NCI-H146 treated with DMSO at 0.1 percent for 48 hours (cell line): ENCODE results near the gene GJC3.
A peak's percentile ranks its signal among the peaks of the same experiment; 100 is the strongest.
"Not testable (repeated sequence)": the region's sequence is repeated elsewhere in the genome, so short reads cannot be mapped to it uniquely, and the experiment has no call there.

Source experiments
- DNase-seq: peaks from one replicate; lab custom pipeline; 2025; ENCODE audit not compliant: unreplicated experiment; lab: John Stamatoyannopoulos, UW

GJC3 gene, protein sequence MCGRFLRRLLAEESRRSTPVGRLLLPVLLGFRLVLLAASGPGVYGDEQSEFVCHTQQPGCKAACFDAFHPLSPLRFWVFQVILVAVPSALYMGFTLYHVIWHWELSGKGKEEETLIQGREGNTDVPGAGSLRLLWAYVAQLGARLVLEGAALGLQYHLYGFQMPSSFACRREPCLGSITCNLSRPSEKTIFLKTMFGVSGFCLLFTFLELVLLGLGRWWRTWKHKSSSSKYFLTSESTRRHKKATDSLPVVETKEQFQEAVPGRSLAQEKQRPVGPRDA

DNA sequence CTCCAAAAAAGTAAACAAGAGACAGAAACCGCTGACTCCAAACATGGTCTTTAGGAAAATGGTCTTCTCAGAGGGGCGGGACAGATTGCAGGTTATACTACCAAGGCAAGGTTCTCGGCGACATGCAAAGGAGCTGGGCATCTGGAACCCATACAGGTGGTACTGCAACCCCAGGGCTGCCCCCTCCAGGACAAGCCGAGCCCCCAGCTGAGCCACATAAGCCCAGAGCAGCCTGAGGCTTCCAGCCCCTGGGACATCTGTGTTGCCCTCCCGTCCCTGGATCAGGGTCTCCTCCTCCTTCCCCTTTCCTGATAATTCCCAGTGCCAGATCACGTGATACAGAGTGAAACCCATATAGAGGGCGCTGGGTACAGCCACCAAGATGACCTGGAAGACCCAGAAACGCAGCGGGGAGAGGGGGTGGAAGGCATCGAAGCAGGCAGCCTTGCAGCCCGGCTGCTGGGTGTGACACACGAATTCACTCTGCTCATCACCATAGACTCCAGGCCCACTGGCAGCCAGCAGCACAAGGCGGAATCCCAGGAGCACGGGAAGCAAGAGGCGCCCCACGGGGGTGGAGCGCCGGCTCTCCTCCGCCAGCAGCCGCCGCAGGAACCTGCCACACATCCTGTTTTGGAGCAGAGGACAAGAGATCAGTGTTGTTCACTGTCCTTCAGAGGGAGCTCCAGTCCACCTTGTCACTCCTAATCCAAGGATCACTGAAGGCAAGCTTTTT lies at the start of gene GJC3:
Gene GJC3, minus strand, starts transcription at position 627 of the 736 bp plus-strand sequence. Its CDS starts 0 bp downstream, at position 627.
- peak; percentile 84 for DNase-seq

DNA sequence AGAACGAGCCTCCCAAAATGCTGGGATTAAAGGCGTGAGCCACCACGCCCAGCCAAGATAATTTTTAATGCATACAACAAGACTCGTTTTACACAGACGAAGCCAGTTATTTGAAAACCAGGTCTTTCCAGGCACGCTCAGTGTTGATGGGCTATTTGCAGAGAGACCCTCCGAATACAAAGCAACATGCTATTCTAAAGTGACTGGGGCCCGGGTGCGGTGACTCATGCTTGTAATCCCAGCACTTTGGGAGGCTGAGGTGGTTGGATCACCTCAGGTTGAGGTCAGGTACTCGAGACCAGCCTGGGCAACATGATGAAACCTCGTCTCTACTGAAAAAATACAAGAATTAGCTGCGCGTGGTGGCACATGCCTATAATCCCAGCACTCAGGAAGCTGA lies 47.2 kb upstream of the GJC3 start:
- DNase-seq = no peak

DNA sequence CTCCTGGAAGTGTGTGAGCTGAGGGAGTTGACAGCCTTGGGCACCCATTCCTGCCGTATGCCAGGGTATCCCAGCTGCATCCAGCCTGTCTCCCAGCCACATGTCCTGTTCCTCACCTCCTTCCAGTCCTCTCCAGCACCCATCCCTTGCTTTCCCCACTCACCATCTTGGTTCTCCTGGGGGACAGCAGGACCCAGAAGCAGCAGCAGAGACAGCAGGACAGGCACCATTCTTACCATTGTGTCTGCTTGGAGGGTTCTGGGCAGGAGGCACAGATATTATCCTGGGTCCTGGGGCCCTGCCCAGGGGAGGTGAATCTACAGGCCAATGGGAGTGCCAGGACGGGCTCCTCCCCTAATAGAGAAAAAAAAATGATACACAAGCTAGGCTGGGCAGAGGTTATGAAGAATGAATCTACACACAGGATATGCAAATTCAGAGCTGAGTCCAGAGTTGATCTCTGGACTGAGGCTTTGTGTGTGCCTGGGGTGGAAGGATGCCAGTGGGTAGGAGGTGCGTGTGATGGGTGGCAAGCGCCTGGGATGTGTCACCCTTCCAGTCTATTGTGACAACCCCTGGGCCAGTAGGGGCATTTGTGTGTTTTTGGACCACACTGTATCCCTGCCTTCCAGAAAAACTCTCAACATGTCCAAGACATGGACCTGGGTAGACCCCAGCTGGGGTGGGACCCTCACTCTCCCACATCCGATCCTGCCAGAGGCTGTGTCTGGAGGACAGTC lies 46.5 kb upstream of the GJC3 start, which contains the start of gene AZGP1:
Gene AZGP1, minus strand, starts transcription at position 250 of the 740 bp plus-strand sequence. Its CDS starts 11 bp downstream, at position 239.
- peak; percentile 13 for DNase-seq

DNA sequence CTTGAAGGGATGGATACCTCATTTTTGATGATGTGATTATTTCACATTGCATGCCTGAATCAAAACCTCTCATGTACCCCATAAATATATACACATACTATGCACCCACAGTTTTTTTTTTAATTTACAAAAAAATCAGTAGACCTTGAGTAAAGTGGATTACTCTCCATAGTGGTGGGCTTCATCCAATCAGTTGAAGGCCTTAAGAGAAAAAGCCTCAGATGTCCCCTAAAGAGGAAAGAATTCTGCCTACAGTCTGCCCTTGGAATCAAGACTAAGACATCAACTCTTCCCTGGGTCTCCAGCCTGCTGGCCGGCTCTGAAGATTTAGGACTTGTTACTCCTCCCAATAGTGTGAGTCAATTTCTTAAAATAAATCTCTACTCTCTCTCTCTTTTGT lies 45.3 kb upstream of the GJC3 start:
- no peak for DNase-seq

DNA sequence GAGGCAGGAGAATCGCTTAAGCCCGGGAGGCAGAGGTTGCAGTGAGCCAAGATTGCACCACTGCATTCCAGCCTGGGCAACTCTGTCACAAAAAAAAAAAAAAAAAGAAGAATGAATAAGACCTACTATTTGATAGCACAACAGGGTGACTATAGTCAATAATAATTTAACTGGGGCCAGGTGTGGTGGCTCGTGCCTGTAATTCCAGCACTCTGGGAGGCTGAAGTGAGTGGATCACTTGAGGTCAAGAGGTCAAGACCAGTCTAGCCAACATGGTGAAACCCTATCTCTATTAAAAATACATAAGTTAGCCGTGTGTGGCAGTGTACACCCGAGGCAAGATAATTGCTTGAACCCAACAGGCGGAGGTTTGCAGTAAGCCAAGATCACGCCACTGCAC lies 44.4 kb upstream of the GJC3 start:
- DNase-seq = not testable (repeated sequence)

DNA sequence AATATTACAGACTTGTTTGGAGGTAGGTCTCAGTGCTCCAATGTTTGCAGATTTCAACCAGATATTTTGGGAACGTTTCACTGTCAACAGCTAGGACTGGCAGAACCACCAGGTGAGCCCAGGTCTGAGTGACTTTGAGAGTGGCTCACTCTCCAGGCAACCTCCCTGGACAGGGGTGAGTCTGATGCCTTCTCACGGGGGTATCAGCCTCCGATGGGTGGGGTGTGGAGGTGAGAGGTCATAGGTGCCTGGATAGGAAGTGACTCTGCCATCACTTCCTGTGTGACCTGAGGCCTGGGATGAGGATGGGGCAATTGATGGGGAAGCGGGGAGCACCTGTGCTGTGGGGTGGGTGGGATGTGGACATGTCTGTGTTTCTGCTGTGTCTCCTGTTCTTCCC lies 41.8 kb upstream of the GJC3 start:
- no peak for DNase-seq

DNA sequence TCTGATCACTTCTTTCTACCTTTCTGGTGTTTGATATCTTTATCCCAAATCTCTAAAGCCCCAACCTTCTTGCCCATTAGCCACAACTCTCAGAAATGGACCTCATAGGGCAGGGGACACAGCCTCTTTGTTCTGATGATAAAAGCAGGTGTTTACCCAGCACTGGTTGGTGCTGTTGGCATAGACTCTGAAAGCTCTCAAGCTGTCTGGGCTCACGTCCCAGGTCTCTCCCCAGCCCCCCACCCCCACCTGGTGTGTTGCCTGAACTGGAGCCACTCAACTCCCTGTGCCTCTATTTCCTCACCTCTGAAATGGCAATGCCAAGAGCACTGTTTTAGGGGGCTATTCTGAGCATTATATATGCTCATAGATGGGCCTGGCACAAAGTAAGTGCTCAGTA lies 40.4 kb upstream of the GJC3 start:
- not testable (repeated sequence) for DNase-seq

DNA sequence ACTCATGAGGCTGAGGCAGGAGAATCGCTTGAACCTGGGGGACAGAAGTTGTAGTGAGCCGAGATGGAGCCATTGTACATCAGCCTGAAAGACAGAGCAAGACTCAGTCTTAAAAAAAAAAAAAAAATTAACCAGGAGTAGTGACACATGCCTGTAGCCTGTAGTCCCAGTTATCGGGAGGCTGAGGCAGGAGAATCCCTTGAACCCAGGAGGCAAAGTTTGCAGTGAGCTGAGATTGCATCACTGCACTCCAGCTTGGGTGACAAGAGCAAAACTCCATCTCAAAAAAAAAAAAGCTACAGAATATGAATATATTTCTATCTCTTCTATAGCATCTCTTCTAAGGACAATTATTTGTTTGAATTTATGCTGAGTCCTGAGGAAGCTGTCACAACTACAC lies 39.9 kb upstream of the GJC3 start:
- no peak for DNase-seq

DNA sequence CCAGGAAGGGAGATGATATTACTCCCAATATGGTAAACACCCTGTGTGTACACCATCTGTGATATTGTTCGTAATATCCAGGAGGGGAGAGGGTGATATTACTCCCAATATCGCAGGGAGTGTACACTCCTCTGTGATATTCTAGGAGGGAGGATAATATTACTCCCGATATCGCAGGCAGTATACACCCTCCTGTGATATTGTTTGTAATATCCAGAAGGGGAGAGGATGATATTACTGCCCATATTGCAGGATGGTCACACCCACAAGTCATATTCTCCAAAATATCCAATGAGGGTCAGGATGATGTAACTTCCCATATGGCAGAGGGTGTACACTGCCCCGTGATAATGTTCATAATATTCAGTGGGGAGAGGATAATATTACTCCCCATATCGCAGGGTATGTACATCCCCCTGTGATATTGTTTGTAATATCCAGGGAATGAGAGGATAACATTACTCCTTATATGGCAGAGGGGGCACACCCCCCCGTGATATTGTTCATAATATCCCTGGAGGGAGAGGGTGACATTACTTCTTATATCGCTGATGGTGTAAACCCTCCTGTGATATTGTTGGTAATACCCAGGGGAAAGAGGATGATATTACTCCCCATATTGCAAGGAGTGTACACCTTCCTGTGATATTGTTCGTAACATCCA lies 29.3 kb upstream of the GJC3 start:
- no peak for DNase-seq

DNA sequence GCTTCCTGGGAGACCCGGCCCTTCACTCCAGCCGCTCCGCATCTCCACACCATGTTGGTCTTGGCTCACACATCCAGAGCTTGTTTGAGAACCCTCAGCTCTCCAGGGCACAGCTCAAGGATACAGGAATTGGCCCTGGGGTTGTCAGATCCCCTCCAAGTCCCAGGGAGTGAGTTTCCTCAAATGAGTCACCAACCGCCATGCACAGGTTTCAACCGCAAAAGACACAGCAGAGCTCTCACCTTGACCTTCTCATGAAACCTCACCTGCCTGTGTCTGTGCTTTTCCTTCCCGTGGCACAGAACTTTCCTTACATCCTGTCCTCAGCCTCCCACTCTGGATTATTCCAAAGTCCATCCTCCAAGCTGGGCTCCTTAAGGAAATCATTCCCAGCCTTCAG lies 25.8 kb upstream of the GJC3 start:
- no peak for DNase-seq

DNA sequence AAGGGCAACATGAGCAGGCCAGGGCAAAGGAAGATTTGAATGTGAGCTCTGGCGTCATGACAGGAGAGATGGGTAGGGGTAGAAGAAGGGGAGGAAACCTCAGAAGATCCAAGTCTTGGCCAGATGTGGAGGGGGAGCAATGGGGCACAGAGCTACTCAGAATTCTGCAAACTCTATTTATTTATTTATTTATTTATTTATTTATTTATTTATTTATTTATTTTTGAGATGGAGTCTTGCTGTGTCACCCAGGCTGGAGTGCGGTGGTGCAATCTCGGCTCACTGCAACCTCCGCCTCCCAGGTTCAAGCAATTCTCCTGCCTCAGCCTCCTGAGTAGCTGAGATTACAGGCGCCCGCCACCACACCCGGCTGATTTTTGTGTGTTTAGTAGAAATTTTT lies 25.2 kb upstream of the GJC3 start:
- DNase-seq = not testable (repeated sequence)

DNA sequence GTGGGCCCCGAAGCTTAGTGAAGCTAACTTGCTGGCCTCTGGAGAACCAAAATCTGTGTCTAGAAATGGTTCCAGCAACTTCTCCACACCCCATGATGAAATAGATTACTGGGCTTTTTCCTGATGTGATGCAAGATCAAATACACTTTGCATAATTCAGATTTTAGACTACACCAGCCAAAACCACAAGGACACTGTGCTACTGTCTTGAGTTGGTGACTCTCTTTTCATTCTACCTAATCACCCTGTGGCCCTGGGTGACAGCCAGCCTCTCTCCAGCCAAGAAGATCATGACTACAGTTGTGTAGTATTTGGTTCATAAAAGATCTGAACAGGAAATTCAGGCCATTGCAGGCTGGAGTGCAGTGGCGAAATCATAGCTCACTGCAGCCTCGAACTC lies 24.2 kb upstream of the GJC3 start:
- no peak for DNase-seq

DNA sequence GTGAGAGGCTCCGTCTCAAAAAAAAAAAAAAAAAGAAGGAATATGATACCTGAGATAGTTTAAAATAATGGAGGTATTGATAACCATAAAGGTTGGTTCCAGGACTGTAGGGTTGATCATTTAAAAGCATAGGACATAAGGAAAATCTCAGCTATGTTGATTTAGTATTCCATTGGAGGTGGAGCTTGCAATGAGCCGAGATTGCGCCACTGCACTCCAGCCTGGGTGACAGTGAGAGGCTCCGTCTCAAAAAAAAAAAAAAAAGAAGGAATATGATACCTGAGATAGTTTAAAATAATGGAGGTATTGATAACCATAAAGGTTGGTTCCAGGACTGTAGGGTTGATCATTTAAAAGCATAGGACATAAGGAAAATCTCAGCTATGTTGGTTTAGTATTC lies 23.2 kb upstream of the GJC3 start:
- DNase-seq = not testable (repeated sequence)

DNA sequence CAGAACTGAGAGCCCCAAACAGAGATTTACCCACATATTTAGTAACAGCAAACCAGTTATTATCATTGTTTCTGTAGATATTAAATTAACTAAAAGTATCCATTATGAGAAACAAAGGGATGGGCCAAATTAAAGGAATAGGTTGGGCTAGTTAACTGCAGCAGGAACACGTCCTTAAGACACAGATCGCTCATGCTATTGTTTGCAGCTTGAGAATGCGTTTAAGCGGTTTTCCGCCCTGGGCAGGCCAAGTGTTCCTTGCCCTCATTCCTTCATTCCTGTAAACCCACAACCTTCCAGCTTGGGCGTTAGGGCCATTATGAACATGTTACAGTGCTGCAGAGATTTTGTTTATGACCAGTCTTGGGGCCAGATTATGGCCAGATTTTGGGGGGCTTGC lies 21.4 kb upstream of the GJC3 start:
- not testable (repeated sequence) for DNase-seq

DNA sequence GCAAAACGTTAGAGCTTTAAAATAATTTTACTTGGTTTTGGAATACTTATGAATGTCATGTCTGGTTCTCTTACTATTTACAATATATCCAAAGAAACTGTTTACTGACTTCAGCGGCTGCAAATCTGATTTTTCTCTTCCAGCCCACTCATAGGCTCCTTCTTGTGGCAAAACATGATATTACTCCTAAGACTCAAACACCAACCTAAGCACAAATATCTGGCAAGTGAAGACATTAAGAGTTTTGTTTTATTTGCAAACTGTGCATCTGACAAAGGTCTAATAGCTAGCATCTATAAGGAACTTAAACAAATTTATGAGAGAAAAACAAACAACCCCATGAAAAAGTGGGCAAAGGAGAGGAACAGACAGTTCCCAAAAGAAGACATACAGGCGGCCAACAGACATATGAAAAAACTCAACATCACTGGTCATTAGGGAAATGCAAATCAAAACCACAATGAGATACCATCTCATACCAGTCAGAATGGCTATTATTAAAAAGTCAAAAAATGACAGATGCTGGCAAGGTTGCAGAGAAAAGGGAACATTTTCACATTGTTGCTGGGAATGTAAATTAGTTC lies 20.3 kb upstream of the GJC3 start:
- DNase-seq = peak; percentile 26

DNA sequence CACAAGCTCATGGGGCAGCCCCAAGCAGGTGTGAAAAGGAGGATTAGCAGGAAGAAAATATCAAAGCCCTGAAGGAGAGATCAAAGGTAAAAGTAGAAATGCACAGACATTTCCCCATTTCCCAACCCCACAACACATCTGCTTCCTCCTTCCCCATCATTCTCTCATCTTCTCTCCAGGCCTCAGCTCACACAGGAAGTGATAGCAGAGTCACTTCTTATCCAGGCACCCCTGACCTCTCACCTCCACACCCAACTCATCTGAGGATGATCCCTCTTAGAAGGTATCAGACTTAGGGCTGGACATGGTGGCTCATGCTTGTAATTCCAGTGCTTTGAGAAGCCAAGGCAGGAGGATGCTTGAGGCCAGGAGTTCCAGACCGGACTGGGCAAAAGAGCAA lies 18.2 kb upstream of the GJC3 start:
- no peak for DNase-seq

DNA sequence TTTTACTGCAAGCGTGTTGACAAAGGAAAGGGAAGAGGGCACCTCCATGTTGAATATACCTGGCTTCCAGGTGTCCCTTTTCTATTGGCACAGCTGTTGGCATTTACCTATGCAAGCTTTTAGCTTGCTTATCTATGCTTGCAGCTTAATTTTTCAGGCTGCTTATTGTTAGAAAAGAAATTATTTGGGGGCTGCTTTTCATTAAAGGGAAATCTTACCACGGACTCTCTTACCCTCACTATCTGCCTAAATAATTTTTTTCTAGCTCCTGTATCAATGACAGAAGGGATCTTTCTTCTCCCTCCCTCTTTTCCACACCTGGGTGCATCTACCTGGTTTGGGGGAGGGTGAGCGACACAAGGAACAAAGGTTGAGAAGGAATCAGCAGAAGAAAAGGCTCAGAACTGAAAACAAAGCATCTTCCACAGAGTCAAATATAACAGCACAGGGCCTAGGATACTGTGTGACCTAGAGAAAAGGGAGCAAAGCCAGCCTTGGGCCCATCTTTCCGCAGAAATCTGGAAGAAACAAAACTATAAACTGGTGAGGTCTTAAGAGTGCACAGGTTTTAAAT lies 15.2 kb upstream of the GJC3 start:
- peak; percentile 98 for DNase-seq

DNA sequence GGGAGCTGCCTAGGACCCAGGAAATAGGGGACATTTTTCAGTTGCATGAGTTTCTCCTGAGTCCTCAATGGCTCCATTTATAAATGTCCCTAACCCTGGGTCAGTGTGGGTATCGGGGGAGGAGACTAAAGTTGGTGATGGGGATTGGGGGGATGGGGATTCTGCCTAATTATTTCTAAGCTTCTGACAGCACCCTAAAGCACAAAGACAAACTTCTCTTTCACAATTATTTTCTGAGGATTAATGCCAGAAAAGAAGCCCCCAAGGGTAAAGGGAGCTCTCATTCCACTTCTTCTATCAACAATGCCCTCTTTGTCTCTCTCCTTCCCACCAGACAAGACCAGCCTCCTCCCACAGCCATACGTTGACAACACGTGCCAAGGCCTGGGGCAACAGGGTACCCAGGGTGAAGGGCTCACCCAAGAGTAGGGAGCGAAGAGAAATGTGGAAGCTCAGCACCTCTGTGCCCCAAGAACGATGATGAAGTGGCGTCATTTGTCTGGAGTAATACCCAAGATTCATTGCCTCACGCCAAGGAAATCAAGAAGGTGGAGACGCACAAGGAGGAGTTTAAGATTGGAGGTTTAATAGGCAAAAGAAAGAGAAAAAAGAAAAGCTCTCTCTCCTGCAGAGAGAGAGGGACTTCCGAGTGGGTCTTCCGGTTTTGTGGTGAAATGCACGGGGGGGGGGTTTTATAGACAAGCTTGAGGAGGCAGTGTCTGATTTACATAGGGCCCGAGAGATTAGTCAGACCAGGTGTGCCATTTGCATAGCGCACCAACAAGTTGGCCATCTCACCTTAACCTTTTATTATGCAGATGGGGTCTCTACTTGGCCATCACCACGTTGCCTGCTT lies 14.4 kb upstream of the GJC3 start:
- peak; percentile 86 for DNase-seq

DNA sequence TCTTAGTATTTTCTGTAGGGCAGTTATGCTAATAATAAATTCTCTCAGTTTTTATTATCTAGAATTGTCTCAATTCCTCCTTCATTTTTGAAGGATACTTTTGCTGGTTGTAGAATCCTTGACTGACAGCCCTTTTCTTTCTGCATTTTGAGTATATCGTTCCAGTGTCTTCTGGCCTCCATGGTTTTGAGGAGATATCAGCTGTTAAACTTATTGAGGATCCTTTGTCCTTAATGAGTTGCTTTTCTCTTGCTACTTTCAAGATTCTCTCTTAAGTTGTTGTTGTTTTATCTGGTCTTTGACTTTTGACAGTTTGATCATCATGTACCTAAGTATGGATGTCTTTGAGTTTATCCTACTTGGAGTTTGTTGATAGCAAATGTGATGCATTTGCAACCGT lies 8.9 kb upstream of the GJC3 start:
- no peak for DNase-seq

DNA sequence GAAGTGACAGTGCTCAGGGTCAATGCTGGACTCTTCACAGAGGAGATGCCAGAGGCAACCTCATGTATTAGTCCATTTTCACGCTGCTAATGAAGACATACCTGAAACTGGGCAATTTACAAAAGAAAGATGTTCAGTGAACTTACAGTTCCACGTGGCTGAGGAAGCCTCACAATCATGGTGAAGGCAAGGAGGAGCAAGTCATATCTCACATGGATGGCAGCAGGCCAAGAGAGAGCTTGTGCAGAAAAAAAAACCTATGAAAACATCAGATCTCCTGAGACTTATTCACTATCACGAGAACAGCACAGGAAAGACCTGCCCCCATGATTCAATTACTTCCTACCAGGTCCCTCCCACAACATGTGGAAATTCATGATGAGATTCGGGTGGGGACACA lies 5.6 kb upstream of the GJC3 start:
- DNase-seq = not testable (repeated sequence)
